Ovary (tissue), 3 donors: ENCODE measurements around the gene TCF25.

ENCODE experiments used
- CTCF ChIP-seq, 3 donors: fragments of 450-650 bp in 2 of 3; fragments of 200-600 bp in 1 of 3; IDR thresholded peaks; one replicate each; pipeline versions ENCODE4 v1.5.1 to v1.8.0; 2016 to 2022; ENCODE audit warnings: antibody characterized with exemption in 3 of 3, mild to moderate bottlenecking in 1 of 3
- EP300 ChIP-seq: sonication (generic); formaldehyde crosslinking; IDR thresholded peaks from one replicate; pipeline ENCODE4 v1.6.1; 2017; ENCODE audit warnings: antibody characterized with exemption
- donor health status: DM: no; HTN: no; CAD: no.

GRCh38 chr16:89826531-89827382 is 46.6 kb upstream of the TCF25 start:
- no peak for TF ChIP-seq EP300
- TF ChIP-seq CTCF (IDR thresholded peaks at IDR 0.05), result no peak
